ENCODE results near the gene EPC2. TPM values are rescaled to one million over a fixed set of nuclear protein-coding genes. Genes with fewer than 3 reads are reported as not detected.

EPC2 gene
- total and polyA plus RNA-seq, 4 donors, result 7.0 to 65.3 (median 20.8) TPM

DNA sequence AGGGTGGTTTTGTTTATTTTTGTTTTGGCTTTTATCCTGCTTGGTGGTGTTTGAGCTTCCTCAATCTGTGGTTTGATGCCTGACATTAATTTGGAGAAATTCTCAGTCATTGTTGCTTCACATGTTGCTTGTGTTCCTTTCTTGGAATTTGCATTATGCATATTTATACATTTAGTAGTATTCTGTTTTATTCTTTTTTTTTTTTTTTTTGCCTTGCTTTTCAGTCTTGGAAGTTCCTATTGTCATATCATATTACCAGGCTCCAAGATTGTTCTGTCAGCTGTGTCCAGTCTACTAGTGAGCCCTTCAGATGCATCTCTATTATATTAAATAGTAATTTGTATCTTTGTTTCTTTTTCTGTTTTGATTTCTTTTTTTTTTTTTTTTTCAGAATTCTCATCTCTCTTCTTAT is 77.0 kb downstream of the EPC2 start:
- Histone ChIP-seq H3K9ac (ENCODE audit: insufficient read depth in 1 of 2, low read length in 2 of 2) (no peak overlapping the region), H3K4me1 (ENCODE audit: control insufficient read depth in 5 of 5, insufficient read depth in 5 of 5, low read length in 5 of 5) (peaks cover 7 to 24% (median 11%) of the 10 kb centered on the region in 5 donors), H3K27me3 (ENCODE audit: control insufficient read depth in 3 of 3, insufficient read depth in 3 of 3, low read length in 2 of 3) (no peaks in the 10 kb centered on the region), H3K36me3 (ENCODE audit: control insufficient read depth in 4 of 4, insufficient read depth in 4 of 4, low read length in 4 of 4) (peaks cover 0 to 5% (median 0%) of the 10 kb centered on the region in 4 donors), H3K27ac (ENCODE audit: low read depth in 1 of 2, low read length in 1 of 2) (no peak overlapping the region), H3K9me3 (ENCODE audit: control insufficient read depth in 4 of 4, insufficient read depth in 3 of 4, low read length in 3 of 4) (no peaks in the 10 kb centered on the region), H3K4me3 (no peak overlapping the region)
- ATAC-seq (ENCODE audit: insufficient read depth, low FRiP score), result no peak
- DNase-seq, result peak in 2 of 3 donors; percentile 25 to 26
- TF ChIP-seq, protein P1, sequence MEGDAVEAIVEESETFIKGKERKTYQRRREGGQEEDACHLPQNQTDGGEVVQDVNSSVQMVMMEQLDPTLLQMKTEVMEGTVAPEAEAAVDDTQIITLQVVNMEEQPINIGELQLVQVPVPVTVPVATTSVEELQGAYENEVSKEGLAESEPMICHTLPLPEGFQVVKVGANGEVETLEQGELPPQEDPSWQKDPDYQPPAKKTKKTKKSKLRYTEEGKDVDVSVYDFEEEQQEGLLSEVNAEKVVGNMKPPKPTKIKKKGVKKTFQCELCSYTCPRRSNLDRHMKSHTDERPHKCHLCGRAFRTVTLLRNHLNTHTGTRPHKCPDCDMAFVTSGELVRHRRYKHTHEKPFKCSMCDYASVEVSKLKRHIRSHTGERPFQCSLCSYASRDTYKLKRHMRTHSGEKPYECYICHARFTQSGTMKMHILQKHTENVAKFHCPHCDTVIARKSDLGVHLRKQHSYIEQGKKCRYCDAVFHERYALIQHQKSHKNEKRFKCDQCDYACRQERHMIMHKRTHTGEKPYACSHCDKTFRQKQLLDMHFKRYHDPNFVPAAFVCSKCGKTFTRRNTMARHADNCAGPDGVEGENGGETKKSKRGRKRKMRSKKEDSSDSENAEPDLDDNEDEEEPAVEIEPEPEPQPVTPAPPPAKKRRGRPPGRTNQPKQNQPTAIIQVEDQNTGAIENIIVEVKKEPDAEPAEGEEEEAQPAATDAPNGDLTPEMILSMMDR (IDR thresholded peaks at IDR 0.05; ENCODE audit: control extremely low read depth, extremely low read depth), result no peak

DNA sequence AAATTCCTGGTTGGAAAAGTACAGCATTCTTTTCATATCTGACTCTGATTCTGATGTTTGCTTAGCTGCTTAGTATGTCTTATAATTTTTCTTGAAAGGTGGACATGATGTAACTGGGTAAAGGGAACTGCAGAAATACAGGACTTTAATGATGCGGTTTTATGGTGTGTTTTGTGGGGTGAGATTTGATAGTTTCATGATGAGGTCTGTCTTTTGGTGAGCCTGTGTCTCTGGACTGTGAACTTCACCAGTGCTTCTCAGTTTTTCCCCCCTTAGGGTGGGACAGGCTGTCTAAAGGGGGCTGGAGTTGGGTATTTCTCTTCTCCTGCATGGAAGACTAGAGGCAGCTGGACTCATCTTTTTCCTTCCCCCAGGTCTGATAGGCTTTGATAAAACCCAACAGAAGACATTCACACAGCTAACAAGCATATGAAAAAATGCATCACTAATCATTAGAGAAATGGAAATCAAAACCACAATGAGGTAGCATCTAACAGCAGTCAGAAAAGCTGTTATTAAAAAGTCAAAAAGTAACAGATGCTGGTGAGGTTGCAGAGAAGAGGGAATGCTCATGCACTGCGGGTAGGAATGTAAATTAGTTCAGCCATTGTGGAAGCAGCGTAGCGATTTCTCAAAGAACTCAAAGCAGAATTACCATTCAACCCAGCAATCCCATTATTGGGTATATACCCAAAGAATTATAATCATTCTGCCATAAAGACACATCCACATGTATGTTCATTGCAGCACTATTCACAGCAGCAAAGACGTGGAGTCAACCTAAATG is 77.6 kb downstream of the EPC2 start:
- DNase-seq (no peak), ATAC-seq (ENCODE audit: insufficient read depth, low FRiP score) (no peak)
- H3K9ac ChIP-seq (ENCODE audit: insufficient read depth in 1 of 2, low read length in 2 of 2), result no peak overlapping the region
- peaks cover 7 to 24% (median 11%) of the 10 kb centered on the region in 5 donors for H3K4me1 ChIP-seq (ENCODE audit: control insufficient read depth in 5 of 5, insufficient read depth in 5 of 5, low read length in 5 of 5)
- no peak overlapping the region for H3K27ac ChIP-seq (ENCODE audit: low read depth in 1 of 2, low read length in 1 of 2)
- peaks cover 0 to 5% (median 0%) of the 10 kb centered on the region in 4 donors for H3K36me3 ChIP-seq (ENCODE audit: control insufficient read depth in 4 of 4, insufficient read depth in 4 of 4, low read length in 4 of 4)
- H3K9me3 ChIP-seq (ENCODE audit: control insufficient read depth in 4 of 4, insufficient read depth in 3 of 4, low read length in 3 of 4), result no peaks in the 10 kb centered on the region
- H3K27me3 ChIP-seq (ENCODE audit: control insufficient read depth in 3 of 3, insufficient read depth in 3 of 3, low read length in 2 of 3), result no peaks in the 10 kb centered on the region
- WGBS, 2 donors, result 90 to 95% methylated on average over 5 of the region's 5 CpGs
- TF ChIP-seq, protein P1 (IDR thresholded peaks at IDR 0.05; ENCODE audit: control extremely low read depth, extremely low read depth), result no peak
- no peak overlapping the region for H3K4me3 ChIP-seq

DNA sequence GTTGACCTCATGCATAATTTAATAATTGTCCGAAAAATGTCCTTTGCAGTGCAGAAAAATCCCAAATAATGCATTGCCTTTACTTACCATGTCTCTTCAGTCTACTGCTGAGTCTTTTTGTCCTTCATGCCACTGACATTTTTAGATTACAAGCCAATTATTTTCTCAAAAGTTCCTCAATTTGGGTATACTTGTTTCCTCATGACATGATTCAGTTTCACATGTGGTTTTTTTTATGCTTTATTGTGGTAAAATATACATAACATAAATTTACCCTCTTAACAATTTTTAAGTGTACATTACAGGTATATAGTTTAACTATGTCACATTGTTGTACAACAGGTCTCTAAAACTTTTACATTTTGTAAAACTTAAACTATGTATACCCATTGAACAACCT is 81.0 kb downstream of the EPC2 start:
- 96 to 97% methylated on average over 1 of the region's 1 CpG for WGBS, 2 donors
- TF ChIP-seq, protein P1 (IDR thresholded peaks at IDR 0.05; ENCODE audit: control extremely low read depth, extremely low read depth), result no peak
- Histone ChIP-seq H3K9ac (ENCODE audit: insufficient read depth in 1 of 2, low read length in 2 of 2) (no peak overlapping the region), H3K36me3 (ENCODE audit: control insufficient read depth in 4 of 4, insufficient read depth in 4 of 4, low read length in 4 of 4) (peaks cover 0 to 1% (median 0%) of the 10 kb centered on the region in 4 donors), H3K4me3 (no peak overlapping the region), H3K27ac (ENCODE audit: low read depth in 1 of 2, low read length in 1 of 2) (no peak overlapping the region), H3K27me3 (ENCODE audit: control insufficient read depth in 3 of 3, insufficient read depth in 3 of 3, low read length in 2 of 3) (no peaks in the 10 kb centered on the region), H3K9me3 (ENCODE audit: control insufficient read depth in 4 of 4, insufficient read depth in 3 of 4, low read length in 3 of 4) (no peaks in the 10 kb centered on the region), H3K4me1 (ENCODE audit: control insufficient read depth in 5 of 5, insufficient read depth in 5 of 5, low read length in 5 of 5) (peaks cover 3 to 18% (median 7%) of the 10 kb centered on the region in 5 donors)
- ATAC-seq (ENCODE audit: insufficient read depth, low FRiP score) (no peak), DNase-seq (no peak)

Data from lung (tissue), 12 donors.